Right cardiac atrium (tissue), 5 donors: ENCODE results near the gene JAM3. TPM values are rescaled to one million over a fixed set of nuclear protein-coding genes. Genes with fewer than 3 reads are reported as not detected.

Experiments used
- ATAC-seq, 2 donors: fragments of 200-7000 bp; cut with Tn5 transposase; one replicate each; pipeline versions ENCODE4 v1.8.0 to v1.9.1; 2020; ENCODE audit warnings: moderate library complexity in 2 of 2, mild to moderate bottlenecking in 1 of 2
- DNase-seq, 3 donors: peaks; one replicate each; pipeline ENCODE4 v3.0.0-alpha.2; 2020
- H3K27ac ChIP-seq: one replicate; pipeline ENCODE4 v1.5.1; 2013; ENCODE audit warnings: mild to moderate bottlenecking, low read length, control low read depth, moderate library complexity
- H3K27me3 ChIP-seq: one replicate; pipeline ENCODE4 v1.6.1; 2013; ENCODE audit not compliant: control insufficient read depth, insufficient read depth
- H3K4me1 ChIP-seq: one replicate; pipeline ENCODE4 v1.6.1; 2013; ENCODE audit warnings: low read length; ENCODE audit not compliant: control insufficient read depth, insufficient read depth
- H3K4me3 ChIP-seq: one replicate; pipeline ENCODE4 v1.5.1; 2013; ENCODE audit warnings: low read length, control low read depth
- H3K9me3 ChIP-seq: one replicate; pipeline ENCODE4 v1.6.1; 2013; ENCODE audit warnings: low read length; ENCODE audit not compliant: control insufficient read depth
- WGBS: extraction: QIAGEN DNeasy Blood & Tissue Kit; methylation state at CpG from one replicate; pipeline ENCODE4 v1.1.7; 2013; 5-methylcytosine and 5-hydroxymethylcytosine counted together
- intact Hi-C, 4 donors: fragments of 100-400 bp; cut with DNase I; formaldehyde crosslinking; loops; one replicate each; pipeline versions ENCODE4 v1.11.0 to v1.14.0; 2022 to 2023
- polyA plus RNA-seq: library from polyadenylated mRNA; stranded (reverse); fragments of 200-250 nt; gene quantifications from one replicate; pipeline ENCODE4 v1.2.3, GENCODE V29; 2013
- total RNA-seq, 4 donors: library from RNA; stranded (reverse); fragmentation: NEBNext Ultra II Directional; extraction: Animal tissue kit (Norgen Biotek cat#: 25700); gene quantifications; one replicate each; pipeline ENCODE4 v1.2.1, GENCODE V29; 2021
- donor health status: healthy with polysubstance abuse.
- donor health status: DM: no; HTN: yes; CAD: no.
- donor health status: DM: no; HTN: no; CAD: no.
- donor health status: DM: no; HTN: yes; CAD: no; lungs with severe emphysema.
- donor health status: DM: yes; HTN: yes; CAD: no.

JAM3 gene
- total and polyA plus RNA-seq, 5 donors, result 22.2 to 45.5 (median 44.8) TPM

DNA sequence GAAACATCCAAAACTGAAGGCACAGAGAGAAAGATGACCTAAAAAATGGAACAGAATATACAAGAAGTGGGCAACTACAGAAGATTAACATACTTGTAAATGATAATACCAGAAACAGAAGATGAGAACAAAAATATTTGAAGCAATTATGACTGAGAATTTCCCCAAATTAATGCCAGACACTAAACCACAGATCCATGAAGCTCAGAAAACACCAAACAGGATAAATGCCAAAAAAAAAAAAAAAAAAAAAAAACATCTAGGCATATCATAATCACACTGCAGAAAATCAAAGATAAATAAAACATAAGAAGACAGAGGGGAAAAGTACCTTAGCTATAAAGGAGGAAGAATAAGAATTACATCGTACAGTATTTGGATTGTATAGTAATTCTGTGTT is 65.3 kb downstream of the JAM3 start:
- Histone ChIP-seq H3K27me3 (no peaks in the 10 kb centered on the region), H3K4me3 (no peak overlapping the region), H3K27ac (no peak overlapping the region), H3K9me3 (no peaks in the 10 kb centered on the region), H3K4me1 (no peaks in the 10 kb centered on the region)
- DNase-seq, result no peak
- ATAC-seq, result no peak
- intact Hi-C loops, result loop anchor here in 1 of 4 donors (5.0 kb wide), 1 partner anchor 77 kb away; no protein-coding TSS in a partner anchor
- WGBS, result 97% methylated on average over 1 of the region's 1 CpG

DNA sequence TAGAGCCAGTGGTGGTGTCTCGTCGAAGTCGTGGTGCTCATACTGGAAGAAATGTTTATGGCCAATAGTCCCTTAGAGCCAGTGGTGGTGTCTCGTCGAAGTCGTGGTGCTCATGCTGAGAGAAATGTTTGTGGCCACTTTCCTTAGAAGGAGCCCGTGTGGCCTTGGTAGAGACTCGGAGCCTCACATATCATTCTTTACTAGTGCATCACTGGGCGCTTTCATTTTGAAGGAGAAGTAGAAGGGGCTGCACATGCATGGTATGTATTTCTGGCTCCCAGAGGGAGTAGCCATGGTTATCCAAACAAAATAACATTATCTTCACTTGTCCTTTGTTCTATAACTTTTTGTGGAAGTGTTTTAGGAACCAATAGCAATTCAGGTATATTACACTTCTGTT is 69.5 kb downstream of the JAM3 start:
- no peaks in the 10 kb centered on the region for H3K4me1 ChIP-seq
- intact Hi-C loops, result loop anchor here in 1 of 4 donors (2.0 kb wide), 1 partner anchor 88 kb away; no protein-coding TSS in a partner anchor
- no peak for ATAC-seq
- H3K27me3 ChIP-seq, result no peaks in the 10 kb centered on the region
- no peak overlapping the region for H3K4me3 ChIP-seq
- H3K27ac ChIP-seq, result no peak overlapping the region
- DNase-seq, result no peak
- 88% methylated on average over 9 of the region's 9 CpGs for WGBS
- H3K9me3 ChIP-seq, result no peaks in the 10 kb centered on the region

DNA sequence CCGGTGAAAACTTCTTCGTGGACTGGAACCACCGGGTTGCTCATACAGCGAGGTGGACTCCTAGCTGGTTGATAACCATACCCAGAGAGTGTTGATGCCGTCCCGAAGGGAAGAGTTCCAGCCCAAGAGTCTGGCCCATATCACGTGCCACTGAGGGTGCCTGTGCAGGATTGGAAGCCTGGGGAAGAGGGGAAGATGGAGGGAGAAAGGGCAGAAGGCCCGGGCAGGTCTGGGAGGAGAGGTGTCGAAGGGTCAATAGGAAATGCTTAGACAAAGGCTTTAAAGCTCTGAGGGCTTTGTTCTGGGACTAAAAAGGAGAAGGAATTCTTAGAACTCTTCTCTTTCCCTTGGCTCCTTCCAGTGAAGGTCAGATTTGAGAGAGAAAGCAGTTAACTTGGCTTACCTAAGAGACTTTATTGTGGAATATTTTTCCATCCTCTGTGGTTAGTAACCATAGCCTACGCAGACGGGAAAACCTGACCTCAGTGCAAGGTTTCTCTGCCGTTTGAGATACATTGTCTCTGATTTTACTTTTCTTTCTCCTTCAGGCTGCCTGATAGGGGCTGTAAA is 70.5 kb downstream of the JAM3 start:
- intact Hi-C loops, result loop anchor here in 2 of 4 donors (1.0 to 2.0 kb wide), 2 partner anchors 89 kb away; no protein-coding TSS in a partner anchor
- no peak overlapping the region for H3K27ac ChIP-seq
- no peak overlapping the region for H3K4me3 ChIP-seq
- 63% methylated on average over 12 of the region's 12 CpGs for WGBS
- peak in 1 of 2 donors; percentile 47 for ATAC-seq
- no peaks in the 10 kb centered on the region for H3K27me3 ChIP-seq
- no peaks in the 10 kb centered on the region for H3K4me1 ChIP-seq
- H3K9me3 ChIP-seq, result no peaks in the 10 kb centered on the region
- no peak for DNase-seq

DNA sequence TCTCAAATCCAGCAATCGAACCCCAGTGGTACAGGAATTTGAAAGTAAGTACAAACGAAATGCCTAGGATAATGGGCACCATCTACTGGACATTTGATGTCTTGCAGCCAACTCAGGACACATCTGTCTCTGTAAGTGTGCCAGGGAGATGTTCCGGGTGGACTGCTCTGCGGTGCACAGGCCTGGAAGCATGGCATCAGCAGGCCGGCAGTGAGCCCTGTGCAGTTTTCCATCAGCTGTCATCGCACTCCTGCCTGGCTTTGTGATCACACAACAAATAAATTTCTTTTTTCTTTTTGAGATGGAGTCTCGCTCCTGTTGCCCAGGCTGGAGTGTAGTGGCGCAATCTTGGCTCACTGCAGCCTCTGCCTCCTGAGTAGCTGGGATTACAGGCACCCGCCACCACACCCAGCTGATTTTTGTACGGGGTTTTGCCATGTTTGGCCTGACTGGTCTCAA is 71.0 kb downstream of the JAM3 start:
- no peak overlapping the region for H3K4me3 ChIP-seq
- no peaks in the 10 kb centered on the region for H3K4me1 ChIP-seq
- ATAC-seq, result peak; percentile 87 to 89
- DNase-seq, result peak; percentile 40 to 73 (median 64)
- H3K27ac ChIP-seq, result no peak overlapping the region
- no peaks in the 10 kb centered on the region for H3K27me3 ChIP-seq
- WGBS, result 44% methylated on average over 10 of the region's 10 CpGs
- intact Hi-C loops, result loop anchor here (1.0 to 10.0 kb wide), 5 partner anchors 88 to 215 kb away; no protein-coding TSS in a partner anchor
- H3K9me3 ChIP-seq, result no peaks in the 10 kb centered on the region

DNA sequence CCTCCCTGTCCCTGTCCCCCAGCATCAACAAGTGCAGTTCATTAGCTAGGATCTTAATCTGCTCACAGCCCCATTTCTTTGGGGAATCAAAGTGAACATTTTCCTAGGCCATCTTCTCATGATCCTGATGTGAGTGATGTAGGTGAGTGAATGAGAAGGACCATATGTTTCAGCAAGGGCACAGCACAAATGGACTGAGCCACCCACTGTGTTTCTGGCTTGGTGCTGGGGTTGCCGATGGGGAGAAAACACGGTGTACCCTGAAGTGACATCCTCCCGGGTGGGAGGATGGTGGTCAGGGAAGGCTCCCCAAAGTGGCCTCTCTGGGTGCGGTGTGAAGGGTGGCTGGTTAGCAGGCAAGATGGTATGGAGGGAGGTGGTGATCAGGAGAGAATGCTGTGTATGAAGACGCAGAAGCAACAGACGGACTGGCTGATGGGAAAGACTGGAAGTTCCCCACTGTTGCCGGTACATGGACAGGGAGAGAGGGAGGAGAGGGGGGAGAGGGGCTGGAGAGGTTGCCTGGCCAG is 72.2 kb downstream of the JAM3 start:
- ATAC-seq (no peak), DNase-seq (no peak)
- 95% methylated on average over 7 of the region's 7 CpGs for WGBS
- no peaks in the 10 kb centered on the region for H3K27me3 ChIP-seq
- intact Hi-C loops, result loop anchor here (5.0 to 10.0 kb wide), 3 partner anchors 89 to 216 kb away; no protein-coding TSS in a partner anchor
- no peaks in the 10 kb centered on the region for H3K4me1 ChIP-seq
- no peak overlapping the region for H3K4me3 ChIP-seq
- no peak overlapping the region for H3K27ac ChIP-seq
- H3K9me3 ChIP-seq, result no peaks in the 10 kb centered on the region

DNA sequence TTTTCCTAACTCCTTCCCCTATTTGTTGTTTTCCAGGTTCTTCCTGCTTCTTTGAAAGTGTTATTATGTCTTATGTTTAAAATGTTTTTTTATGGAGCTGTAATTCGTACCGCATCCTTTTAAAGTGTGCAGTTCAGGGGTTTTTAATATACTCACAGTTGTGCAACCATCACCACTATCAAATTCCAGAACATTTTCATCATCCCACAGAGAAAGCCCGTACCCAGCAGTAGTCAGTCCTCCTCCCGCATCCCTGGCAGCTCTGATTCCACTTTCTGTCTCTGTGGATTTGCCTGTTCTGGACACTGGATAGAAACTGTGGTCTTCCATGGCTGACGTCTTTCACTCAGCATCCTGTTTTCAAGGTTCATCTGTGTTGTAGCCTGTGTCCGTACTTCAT is 73.7 kb downstream of the JAM3 start:
- Histone ChIP-seq H3K4me1 (no peaks in the 10 kb centered on the region), H3K4me3 (no peak overlapping the region), H3K27me3 (no peaks in the 10 kb centered on the region), H3K9me3 (no peaks in the 10 kb centered on the region), H3K27ac (no peak overlapping the region)
- ATAC-seq (no peak), DNase-seq (no peak)
- WGBS, result 93% methylated on average over 6 of the region's 6 CpGs
- intact Hi-C loops, result loop anchor here (5.0 to 10.0 kb wide), 3 partner anchors 90 to 218 kb away; no protein-coding TSS in a partner anchor

DNA sequence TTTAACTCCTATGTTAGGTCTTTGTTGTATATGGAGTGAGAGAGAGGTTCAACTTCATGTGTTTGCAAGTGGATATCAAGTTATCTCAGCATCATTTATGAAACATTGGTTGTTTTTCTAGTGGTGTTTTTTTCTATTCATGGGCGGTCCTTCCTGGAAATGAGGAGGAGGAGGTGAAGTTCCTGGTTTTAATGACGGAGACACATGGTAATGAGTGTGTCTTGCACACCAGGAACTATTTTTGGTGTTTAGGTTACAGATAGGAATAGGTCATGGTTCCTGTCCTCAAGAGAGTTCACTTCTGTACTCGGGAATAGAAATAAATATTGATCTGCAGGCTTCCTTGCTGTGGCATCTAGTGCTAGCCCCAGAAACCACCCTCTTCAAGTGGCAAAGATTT is 74.9 kb downstream of the JAM3 start:
- WGBS, result 64% methylated on average over 3 of the region's 3 CpGs
- no peaks in the 10 kb centered on the region for H3K4me1 ChIP-seq
- DNase-seq, result no peak
- no peaks in the 10 kb centered on the region for H3K27me3 ChIP-seq
- ATAC-seq, result no peak
- H3K9me3 ChIP-seq, result no peaks in the 10 kb centered on the region
- no peak overlapping the region for H3K4me3 ChIP-seq
- intact Hi-C loops, result loop anchor here (5.0 to 10.0 kb wide), 3 partner anchors 92 to 219 kb away; no protein-coding TSS in a partner anchor
- H3K27ac ChIP-seq, result no peak overlapping the region

DNA sequence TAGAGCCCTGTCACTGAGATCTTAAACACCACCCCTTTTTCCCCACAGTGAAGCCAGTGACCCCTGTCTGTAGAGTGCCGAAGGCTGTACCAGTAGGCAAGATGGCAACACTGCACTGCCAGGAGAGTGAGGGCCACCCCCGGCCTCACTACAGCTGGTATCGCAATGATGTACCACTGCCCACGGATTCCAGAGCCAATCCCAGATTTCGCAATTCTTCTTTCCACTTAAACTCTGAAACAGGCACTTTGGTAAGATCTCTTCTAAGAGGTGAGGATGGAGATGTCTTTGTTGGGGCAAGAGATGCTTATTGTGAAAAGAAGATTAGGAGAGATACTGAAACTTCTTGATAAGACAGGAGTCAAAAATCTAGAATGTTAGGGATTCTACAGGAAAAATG is 75.9 kb downstream of the JAM3 start:
- WGBS, result 89% methylated on average over 5 of the region's 5 CpGs
- ATAC-seq, result no peak
- Histone ChIP-seq H3K27ac (no peak overlapping the region), H3K4me3 (no peak overlapping the region), H3K27me3 (no peaks in the 10 kb centered on the region), H3K9me3 (no peaks in the 10 kb centered on the region), H3K4me1 (no peaks in the 10 kb centered on the region)
- intact Hi-C loops, result loop anchor here (5.0 to 10.0 kb wide), 3 partner anchors 92 to 220 kb away; no protein-coding TSS in a partner anchor
- DNase-seq, result no peak

DNA sequence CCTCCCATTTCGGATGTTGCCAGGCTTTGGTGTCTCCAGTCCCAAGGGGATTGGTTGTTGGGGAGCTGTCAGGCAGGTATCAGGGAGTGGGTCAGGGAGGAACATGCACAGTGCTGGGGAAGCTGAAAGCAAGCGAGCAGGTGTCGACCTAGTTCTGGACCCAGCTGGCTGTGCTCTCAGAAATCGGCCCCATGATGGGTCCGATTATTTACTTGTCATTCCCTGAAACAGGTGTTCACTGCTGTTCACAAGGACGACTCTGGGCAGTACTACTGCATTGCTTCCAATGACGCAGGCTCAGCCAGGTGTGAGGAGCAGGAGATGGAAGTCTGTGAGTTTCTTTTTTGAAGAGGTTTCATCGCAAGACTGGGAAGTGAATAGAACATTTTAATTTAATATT is 76.8 kb downstream of the JAM3 start:
- intact Hi-C loops, result loop anchor here in 3 of 4 donors (10.0 kb wide), 1 partner anchor 221 kb away; no protein-coding TSS in a partner anchor

DNA sequence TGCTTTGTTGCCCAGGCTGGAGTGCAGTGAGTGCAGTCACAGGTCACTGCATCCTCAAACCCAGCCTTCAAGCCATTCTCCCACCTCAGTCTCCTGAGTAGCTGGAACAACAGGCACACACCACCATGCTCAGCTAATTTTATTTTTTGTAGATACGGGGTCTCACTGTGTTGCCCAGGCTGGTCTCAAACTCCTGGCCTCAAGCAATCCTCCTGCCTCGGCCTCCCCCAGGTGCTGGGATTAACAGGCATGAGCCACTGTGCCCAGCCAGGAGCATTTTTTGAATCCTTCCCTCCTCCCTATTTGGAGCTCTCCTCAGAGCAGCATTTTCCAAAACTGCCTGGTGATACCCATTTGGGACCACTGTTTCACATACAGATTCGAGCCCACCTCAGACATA is 77.7 kb downstream of the JAM3 start:
- no peaks in the 10 kb centered on the region for H3K27me3 ChIP-seq
- no peak overlapping the region for H3K4me3 ChIP-seq
- H3K27ac ChIP-seq, result no peak overlapping the region
- intact Hi-C loops, result loop anchor here in 3 of 4 donors (10.0 kb wide), 1 partner anchor 222 kb away; no protein-coding TSS in a partner anchor
- WGBS, result 98% methylated on average over 3 of the region's 3 CpGs
- DNase-seq (no peak), ATAC-seq (no peak)
- H3K9me3 ChIP-seq, result no peaks in the 10 kb centered on the region
- no peaks in the 10 kb centered on the region for H3K4me1 ChIP-seq

More for the DNA sequence above, 76.8 kb downstream of the JAM3 start:
- H3K27ac ChIP-seq, result no peak overlapping the region
- H3K4me3 ChIP-seq, result no peak overlapping the region
- no peak for DNase-seq
- H3K9me3 ChIP-seq, result no peaks in the 10 kb centered on the region
- no peak for ATAC-seq
- H3K4me1 ChIP-seq, result no peaks in the 10 kb centered on the region
- WGBS, result 92% methylated on average over 8 of the region's 8 CpGs
- no peaks in the 10 kb centered on the region for H3K27me3 ChIP-seq

DNA sequence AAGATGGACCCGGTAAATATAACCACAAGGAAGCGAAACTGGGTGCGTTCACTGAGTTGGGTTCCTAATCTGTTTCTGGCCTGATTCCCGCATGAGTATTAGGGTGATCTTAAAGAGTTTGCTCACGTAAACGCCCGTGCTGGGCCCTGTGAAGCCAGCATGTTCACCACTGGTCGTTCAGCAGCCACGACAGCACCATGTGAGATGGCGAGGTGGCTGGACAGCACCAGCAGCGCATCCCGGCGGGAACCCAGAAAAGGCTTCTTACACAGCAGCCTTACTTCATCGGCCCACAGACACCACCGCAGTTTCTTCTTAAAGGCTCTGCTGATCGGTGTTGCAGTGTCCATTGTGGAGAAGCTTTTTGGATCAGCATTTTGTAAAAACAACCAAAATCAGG is 80.5 kb downstream of the JAM3 start:
- intact Hi-C loops, result loop anchor here in 3 of 4 donors (10.0 kb wide), 1 partner anchor 225 kb away; no protein-coding TSS in a partner anchor
- no peak overlapping the region for H3K27ac ChIP-seq
- ATAC-seq (no peak), DNase-seq (no peak)
- no peaks in the 10 kb centered on the region for H3K27me3 ChIP-seq
- no peaks in the 10 kb centered on the region for H3K9me3 ChIP-seq
- H3K4me3 ChIP-seq, result no peak overlapping the region
- H3K4me1 ChIP-seq, result no peaks in the 10 kb centered on the region
- 91% methylated on average over 16 of the region's 16 CpGs for WGBS
